A673 (cell line): ENCODE results near the gene TROAP.

Experiments used
- EZH2 ChIP-seq: fragments of 200-600 bp; sonication (generic); IDR thresholded peaks from 2 replicates; pipeline ENCODE4 v1.6.1; 2017; ENCODE audit warnings: borderline replicate concordance, low read depth, mild to moderate bottlenecking, mixed read lengths, antibody characterized with exemption, low read length; ENCODE audit not compliant: poor library complexity, severe bottlenecking
- TF ChIP-seq, protein P1 (sequence below): fragments of 300-800, 200-600 bp; sonication (generic); conservative IDR thresholded peaks from 2 replicates; pipeline ENCODE4 v1.5.1; 2017; ENCODE audit warnings: low read depth, mild to moderate bottlenecking, antibody characterized with exemption, low read length, moderate library complexity, mixed read lengths

DNA sequence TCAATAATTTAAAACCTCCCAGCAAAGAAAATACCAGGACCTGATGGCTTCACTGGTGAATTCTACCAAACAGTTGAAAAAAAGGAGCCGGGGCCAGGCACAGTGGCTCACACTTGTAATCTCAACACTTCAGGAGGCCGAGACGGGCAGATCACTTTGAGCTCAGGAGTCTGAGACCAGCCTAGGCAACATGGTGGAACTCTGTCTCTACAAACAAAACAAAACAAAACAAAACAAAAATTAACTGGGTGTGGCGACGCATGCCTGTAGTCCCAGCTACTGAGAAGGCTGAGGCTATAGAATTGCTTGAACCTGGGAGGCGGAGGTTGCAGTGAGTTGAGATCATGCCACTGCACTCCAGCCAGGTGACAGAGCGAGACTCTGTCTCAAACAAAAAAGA is 13.7 kb upstream of the TROAP start:
- TF ChIP-seq, protein P1, sequence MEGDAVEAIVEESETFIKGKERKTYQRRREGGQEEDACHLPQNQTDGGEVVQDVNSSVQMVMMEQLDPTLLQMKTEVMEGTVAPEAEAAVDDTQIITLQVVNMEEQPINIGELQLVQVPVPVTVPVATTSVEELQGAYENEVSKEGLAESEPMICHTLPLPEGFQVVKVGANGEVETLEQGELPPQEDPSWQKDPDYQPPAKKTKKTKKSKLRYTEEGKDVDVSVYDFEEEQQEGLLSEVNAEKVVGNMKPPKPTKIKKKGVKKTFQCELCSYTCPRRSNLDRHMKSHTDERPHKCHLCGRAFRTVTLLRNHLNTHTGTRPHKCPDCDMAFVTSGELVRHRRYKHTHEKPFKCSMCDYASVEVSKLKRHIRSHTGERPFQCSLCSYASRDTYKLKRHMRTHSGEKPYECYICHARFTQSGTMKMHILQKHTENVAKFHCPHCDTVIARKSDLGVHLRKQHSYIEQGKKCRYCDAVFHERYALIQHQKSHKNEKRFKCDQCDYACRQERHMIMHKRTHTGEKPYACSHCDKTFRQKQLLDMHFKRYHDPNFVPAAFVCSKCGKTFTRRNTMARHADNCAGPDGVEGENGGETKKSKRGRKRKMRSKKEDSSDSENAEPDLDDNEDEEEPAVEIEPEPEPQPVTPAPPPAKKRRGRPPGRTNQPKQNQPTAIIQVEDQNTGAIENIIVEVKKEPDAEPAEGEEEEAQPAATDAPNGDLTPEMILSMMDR: no peak
- no peak for TF ChIP-seq EZH2
